GM12891 (cell line): ENCODE results near the gene SMARCC1.
A peak's percentile ranks its signal among the peaks of the same experiment; 100 is the strongest.

Experiments used
- DNase-seq: peaks from one replicate; pipeline ENCODE4 v3.0.0; 2011; ENCODE audit warnings: low spot score; ENCODE audit not compliant: insufficient read length
- FAIRE-seq: peaks from 2 replicates; lab custom pipeline; 2011; peaks lifted over from hg19 to GRCh38; lab: Jason Lieb, UNC
- PAX5 ChIP-seq: IDR thresholded peaks from 2 replicates; pipeline ENCODE4 v1.6.1; 2011; ENCODE audit warnings: low read length, moderate library complexity, mild to moderate bottlenecking; ENCODE audit not compliant: insufficient read depth, severe bottlenecking
- POLR2A ChIP-seq: IDR thresholded peaks from 2 replicates; pipeline ENCODE4 v1.6.1; 2011; ENCODE audit warnings: low read depth, low read length, control low read depth
- POLR2AphosphoS5 ChIP-seq: IDR thresholded peaks from 2 replicates; pipeline ENCODE4 v1.6.1; 2011; ENCODE audit warnings: low read depth, low read length, control low read depth
- POU2F2 ChIP-seq: IDR thresholded peaks from 2 replicates; pipeline ENCODE4 v1.6.1; 2011; ENCODE audit warnings: low read depth, mild to moderate bottlenecking, control low read depth, low read length, moderate library complexity
- SPI1 ChIP-seq: IDR thresholded peaks from 2 replicates; pipeline ENCODE4 v1.6.1; 2011; ENCODE audit warnings: low read depth, low read length, control low read depth
- TAF1 ChIP-seq: IDR thresholded peaks from 2 replicates; pipeline ENCODE4 v1.6.1; 2011; ENCODE audit warnings: low read depth, low read length, control low read depth

Gene SMARCC1

DNA sequence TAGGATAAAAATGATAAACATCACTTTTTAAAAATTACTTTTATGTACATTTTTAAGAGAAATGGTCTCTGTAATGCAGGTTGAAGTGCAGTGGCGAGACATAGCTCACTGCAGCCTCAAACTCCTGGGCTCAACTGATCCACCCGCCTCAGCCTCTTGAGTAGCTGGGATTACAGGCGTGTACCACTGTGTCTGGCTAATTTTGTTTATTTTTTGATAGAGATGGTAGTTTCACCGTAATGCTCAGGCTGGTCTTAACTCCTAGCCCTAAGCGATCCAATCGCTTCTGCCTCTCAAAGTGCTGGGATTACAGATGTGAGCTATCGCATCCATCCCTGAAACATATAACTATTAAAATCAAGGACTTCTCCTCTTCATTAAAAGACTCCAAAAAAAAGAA, 140.0 kb downstream of the SMARCC1 start:
- no peak for FAIRE-seq
- no peak for DNase-seq
- no peak for TF ChIP-seq POLR2AphosphoS5
- TF ChIP-seq POU2F2, result no peak
- no peak for TF ChIP-seq TAF1
- TF ChIP-seq POLR2A, result no peak
- TF ChIP-seq SPI1, result no peak
- TF ChIP-seq PAX5, result no peak

DNA sequence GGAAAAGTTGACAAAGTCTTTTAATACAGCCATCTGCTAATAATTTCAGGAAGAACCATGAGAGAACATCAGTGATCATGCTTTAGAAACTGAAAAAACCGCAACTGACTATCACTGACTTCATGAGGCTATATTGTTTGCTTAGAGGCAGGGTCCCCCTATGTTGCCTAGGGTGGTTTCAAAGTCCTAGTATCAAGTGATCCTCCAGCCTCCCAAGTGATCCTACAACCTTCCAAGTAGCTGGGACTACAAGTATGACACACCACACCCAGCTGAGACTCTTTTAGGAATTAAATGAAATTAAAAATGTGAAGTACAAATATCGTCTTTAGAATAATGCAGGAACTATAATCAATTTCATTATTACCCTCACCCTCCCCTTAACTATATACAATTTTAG, 144.8 kb downstream of the SMARCC1 start:
- TF ChIP-seq PAX5, result no peak
- no peak for TF ChIP-seq POLR2AphosphoS5
- TF ChIP-seq SPI1, result no peak
- TF ChIP-seq POLR2A, result no peak
- TF ChIP-seq POU2F2, result no peak
- TF ChIP-seq TAF1, result no peak
- DNase-seq (no peak), FAIRE-seq (no peak)

DNA sequence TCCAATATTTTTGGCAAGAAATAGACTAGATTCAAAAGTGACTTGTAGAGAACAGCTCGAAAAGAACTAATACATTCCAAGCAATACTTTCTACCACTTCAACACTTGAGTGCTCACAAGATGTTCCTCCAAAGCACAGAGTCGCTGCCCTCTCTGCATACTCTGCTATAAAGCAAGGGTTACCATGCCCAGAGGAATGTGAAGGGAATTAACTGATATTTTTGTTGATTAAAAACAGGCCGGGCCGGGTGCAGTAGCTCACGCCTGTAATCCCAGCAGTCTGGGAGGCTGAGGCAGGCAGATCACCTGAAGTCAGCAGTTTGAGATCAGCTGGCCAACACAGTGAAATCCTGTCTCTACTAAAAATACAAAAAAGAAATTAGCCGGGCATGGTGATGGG, 145.5 kb downstream of the SMARCC1 start:
- FAIRE-seq (no peak), DNase-seq (no peak)
- no peak for TF ChIP-seq TAF1

GRCh38 chr3:47635536-47635935, 146.2 kb downstream of the SMARCC1 start:
- DNase-seq, result no peak
- no peak for FAIRE-seq
- TF ChIP-seq SPI1, result no peak
- no peak for TF ChIP-seq POU2F2
- no peak for TF ChIP-seq TAF1
- TF ChIP-seq POLR2A, result no peak
- no peak for TF ChIP-seq PAX5
- no peak for TF ChIP-seq POLR2AphosphoS5

- TF ChIP-seq POLR2AphosphoS5, result no peak
- TF ChIP-seq TAF1, result no peak
- no peak for TF ChIP-seq SPI1
- TF ChIP-seq PAX5, result no peak
- no peak for TF ChIP-seq POU2F2
- TF ChIP-seq POLR2A, result no peak
- no peak for DNase-seq
- peak; percentile 40 for FAIRE-seq
Observed at GRCh38 chr3:47634996-47635395, 146.7 kb downstream of the SMARCC1 start.

DNA sequence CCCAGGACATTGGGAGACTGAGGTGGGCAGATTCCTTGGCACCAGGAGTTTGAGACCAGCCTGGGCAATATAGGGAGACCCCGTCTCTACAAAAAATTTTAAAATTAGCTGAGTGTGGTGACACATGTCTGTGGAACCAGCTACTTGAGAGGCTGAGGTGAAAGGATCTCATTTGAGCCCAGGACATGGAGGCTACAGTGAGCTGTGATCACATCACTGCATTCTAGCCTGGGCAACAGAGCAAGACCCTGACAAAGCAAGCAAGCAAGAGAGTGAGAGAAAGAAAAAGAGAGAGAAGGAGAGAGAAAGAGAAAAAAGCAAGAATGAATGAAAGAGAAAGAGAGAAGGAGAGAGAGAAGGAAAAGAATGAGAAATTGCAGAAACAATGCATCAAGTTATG, 150.9 kb downstream of the SMARCC1 start:
- FAIRE-seq (no peak), DNase-seq (no peak)
- no peak for TF ChIP-seq POLR2AphosphoS5
- TF ChIP-seq PAX5, result no peak
- no peak for TF ChIP-seq SPI1
- no peak for TF ChIP-seq POLR2A
- TF ChIP-seq TAF1, result no peak
- TF ChIP-seq POU2F2, result no peak

DNA sequence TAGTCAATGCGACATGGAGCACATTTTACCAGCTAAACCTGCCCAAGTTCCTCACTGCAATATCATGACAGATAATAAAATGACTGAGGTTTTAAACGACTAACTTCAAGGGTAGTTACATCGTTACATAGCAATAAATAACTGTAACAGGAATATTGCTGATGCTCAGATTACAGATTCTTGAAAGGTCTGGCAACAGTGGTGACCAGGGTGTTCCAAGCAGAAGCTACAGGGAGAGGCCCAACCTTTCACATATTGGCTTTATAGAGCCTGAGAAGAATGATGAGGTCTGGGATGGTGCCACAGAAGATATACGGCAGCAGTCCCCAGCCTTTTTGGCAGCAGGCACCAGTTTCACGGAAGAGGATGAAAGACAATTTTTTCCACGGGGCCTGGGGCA, 151.9 kb downstream of the SMARCC1 start:
- TF ChIP-seq POLR2AphosphoS5 (no peak), PAX5 (no peak), POLR2A (no peak), TAF1 (no peak), SPI1 (no peak), POU2F2 (no peak)
- DNase-seq (no peak), FAIRE-seq (peak; percentile 35)

GRCh38 chr3:47628426-47628825, 153.3 kb downstream of the SMARCC1 start:
- FAIRE-seq (no peak), DNase-seq (no peak)
- TF ChIP-seq POU2F2 (no peak), PAX5 (no peak), TAF1 (no peak), POLR2AphosphoS5 (no peak), SPI1 (no peak), POLR2A (no peak)

GRCh38 chr3:47622671-47623461, 158.8 kb downstream of the SMARCC1 start:
- DNase-seq (no peak), FAIRE-seq (no peak)
- TF ChIP-seq POU2F2, result no peak
- TF ChIP-seq POLR2A, result no peak
- TF ChIP-seq SPI1, result no peak
- no peak for TF ChIP-seq TAF1
- no peak for TF ChIP-seq PAX5
- TF ChIP-seq POLR2AphosphoS5, result no peak

GRCh38 chr3:47617086-47618010, 164.3 kb downstream of the SMARCC1 start:
- DNase-seq, result no peak
- no peak for FAIRE-seq
- TF ChIP-seq TAF1, result no peak
- TF ChIP-seq POLR2A, result no peak
- no peak for TF ChIP-seq SPI1
- TF ChIP-seq POLR2AphosphoS5, result no peak
- no peak for TF ChIP-seq POU2F2
- no peak for TF ChIP-seq PAX5
